Cardiac fibroblast (primary cell): ENCODE data around the gene MS4A12.
"Not testable (repeated sequence)": the region's sequence is repeated elsewhere in the genome, so short reads cannot be mapped to it uniquely, and the experiment has no call there.

Experiments
- DNase-seq, 2 donors: peaks; one replicate each; pipeline versions ENCODE4 v3.0.0 to v3.0.0-alpha.2; 2010; ENCODE audit warnings: low read depth in 2 of 2
- H3K4me3 ChIP-seq, 2 donors: replicated peaks in 1 of 2; 1 replicate in 1 of 2; 2 replicates in 1 of 2; pipeline ENCODE4 v1.5.1; 2011; ENCODE audit warnings: low read depth in 2 of 2, low read length in 2 of 2, mild to moderate bottlenecking in 2 of 2, moderate library complexity in 1 of 2
- CTCF ChIP-seq: IDR thresholded peaks from one replicate; pipeline ENCODE4 v1.5.1; 2011; ENCODE audit warnings: low read depth, mild to moderate bottlenecking, low read length, inconsistent platforms

MS4A12 gene

GRCh38 chr11:60492488-60493009 is at the start of gene MS4A12:
Gene MS4A12 (plus strand): TSS chr11:60492778. CDS start chr11:60497319, 4,541 bp downstream.
- TF ChIP-seq CTCF = no peak
- no peak for DNase-seq
- no peak within 1 kb of the TSS for H3K4me3 ChIP-seq

GRCh38 chr11:60447070-60447469 is 45.5 kb upstream of the MS4A12 start:
- TF ChIP-seq CTCF = no peak
- no peak overlapping the region for H3K4me3 ChIP-seq
- no peak for DNase-seq

- H3K4me3 ChIP-seq = no peak overlapping the region
- no peak for TF ChIP-seq CTCF
- DNase-seq = no peak
These were observed 44.7 kb upstream of the MS4A12 start for GRCh38 chr11:60447846-60448245.

- not testable (repeated sequence) for H3K4me3 ChIP-seq, DNase-seq
These were observed 41.4 kb upstream of the MS4A12 start for GRCh38 chr11:60451185-60451584.

GRCh38 chr11:60454212-60454611 is 38.4 kb upstream of the MS4A12 start:
- H3K4me3 ChIP-seq = no peak overlapping the region

GRCh38 chr11:60455531-60456042 is 37.0 kb upstream of the MS4A12 start, which contains the start of gene MS4A1:
Gene MS4A1 (plus strand): TSS chr11:60455847. CDS start chr11:60462375, 6,528 bp downstream.
- no peak for DNase-seq
- TF ChIP-seq CTCF = no peak
- H3K4me3 ChIP-seq = no peak within 1 kb of the TSS

More at GRCh38 chr11:60454212-60454611, 38.4 kb upstream of the MS4A12 start:
- no peak for DNase-seq
- no peak for TF ChIP-seq CTCF

- H3K4me3 ChIP-seq = no peak overlapping the region
- no peak for DNase-seq
- TF ChIP-seq CTCF = no peak
These were observed 35.0 kb upstream of the MS4A12 start for GRCh38 chr11:60457576-60457975.
